Endodermal cell (in vitro differentiated cells): ENCODE measurements around the gene FARP2. TPM values are rescaled to one million over a fixed set of nuclear protein-coding genes. Genes with fewer than 3 reads are reported as not detected.

Experiments used
- DNase-seq: peaks from one replicate; pipeline ENCODE4 v3.0.0-alpha.2; 2017
- H3K27ac ChIP-seq: 2 replicates; pipeline ENCODE4 v1.5.1; 2013; ENCODE audit warnings: mild to moderate bottlenecking, low read depth, low read length, moderate library complexity
- H3K27me3 ChIP-seq: 2 replicates; pipeline ENCODE4 v1.6.1; 2013; ENCODE audit warnings: mild to moderate bottlenecking, low read length, moderate library complexity; ENCODE audit not compliant: insufficient read depth, control insufficient read depth, poor library complexity, severe bottlenecking
- H3K36me3 ChIP-seq: 2 replicates; pipeline ENCODE4 v1.7.0; 2013; ENCODE audit warnings: mild to moderate bottlenecking, low read length, moderate library complexity; ENCODE audit not compliant: control insufficient read depth, insufficient read depth
- H3K4me1 ChIP-seq: one replicate; pipeline ENCODE4 v1.7.0; 2013; ENCODE audit warnings: low read length; ENCODE audit not compliant: control insufficient read depth, insufficient read depth
- H3K4me3 ChIP-seq: 2 replicates; pipeline ENCODE4 v1.5.1; 2013; ENCODE audit warnings: mild to moderate bottlenecking, low read length, moderate library complexity
- H3K9ac ChIP-seq: 2 replicates; pipeline ENCODE4 v1.6.1; 2013; ENCODE audit warnings: mild to moderate bottlenecking, low read length, moderate library complexity; ENCODE audit not compliant: poor library complexity, severe bottlenecking; ENCODE audit errors: extremely low read depth
- H3K9me3 ChIP-seq: 2 replicates; pipeline ENCODE4 v1.6.1; 2013; ENCODE audit warnings: mild to moderate bottlenecking, low read length, moderate library complexity; ENCODE audit not compliant: control insufficient read depth
- H3K27ac Mint-ChIP-seq: 2 replicates; pipeline ENCODE4 v1.8.0; 2020; ENCODE audit warnings: mixed read lengths
- H3K27me3 Mint-ChIP-seq: 2 replicates; pipeline ENCODE4 v1.8.0; 2021; ENCODE audit warnings: mild to moderate bottlenecking, mixed read lengths; ENCODE audit not compliant: insufficient read depth
- H3K36me3 Mint-ChIP-seq: 2 replicates; pipeline ENCODE4 v1.8.0; 2020; ENCODE audit warnings: low read depth, mixed read lengths
- H3K4me1 Mint-ChIP-seq: 2 replicates; pipeline ENCODE4 v1.8.0; 2020; ENCODE audit warnings: mixed read lengths
- H3K4me3 Mint-ChIP-seq: 2 replicates; pipeline ENCODE4 v1.8.0; 2020; ENCODE audit warnings: mild to moderate bottlenecking, moderate library complexity, mixed read lengths
- H3K9me3 Mint-ChIP-seq: 2 replicates; pipeline ENCODE4 v1.8.0; 2020; ENCODE audit warnings: mild to moderate bottlenecking, mixed read lengths
- WGBS, 2 experiments: methylation state at CpG; one replicate each; pipeline versions ENCODE4 v1.1.5 to v1.1.7; 2013; ENCODE audit warnings: missing lambda C conversion rate in 2 of 2, mixed read lengths in 1 of 2; ENCODE audit not compliant: insufficient coverage in 1 of 2, insufficient read length in 1 of 2; 5-methylcytosine and 5-hydroxymethylcytosine counted together
- total RNA-seq, 2 donors: library from RNA; stranded (reverse); fragmentation: NEBNext Ultra II Directional in 1 of 2; extraction: Animal tissue kit (Norgen Biotek cat#: 25700) in 1 of 2; gene quantifications; 2 replicates in 1 of 2; 3 replicates in 1 of 2; pipeline ENCODE4 v1.2.1, GENCODE V29; 2021
- TF ChIP-seq, protein P1 (sequence below): fragments of 200-600 bp; sonication (generic); conservative IDR thresholded peaks from 2 replicates; pipeline ENCODE4 v1.5.0; 2021; ENCODE audit warnings: antibody characterized with exemption, mild to moderate bottlenecking

Gene FARP2
- total RNA-seq, 2 donors from 2014 or later = 36.4 to 51.4 TPM

- no peaks in the 10 kb centered on the region for H3K9me3 Mint-ChIP-seq
- peaks cover 11% of the 10 kb centered on the region for H3K36me3 Mint-ChIP-seq
- Histone ChIP-seq H3K4me3 (no peak overlapping the region), H3K9me3 (no peaks in the 10 kb centered on the region), H3K27me3 (no peaks in the 10 kb centered on the region), H3K27ac (no peak overlapping the region), H3K9ac (no peak overlapping the region), H3K4me1 (peaks cover 11% of the 10 kb centered on the region), H3K36me3 (peaks cover 13% of the 10 kb centered on the region)
- H3K27me3 Mint-ChIP-seq = no peaks in the 10 kb centered on the region
- DNase-seq = no peak
- no peak overlapping the region for H3K27ac Mint-ChIP-seq
- peaks cover 30% of the 10 kb centered on the region for H3K4me1 Mint-ChIP-seq
- no peak overlapping the region for H3K4me3 Mint-ChIP-seq
- 94 to 96% methylated on average over 3 to 5 of the region's 5 CpGs for WGBS, 2 experiments
- TF ChIP-seq, protein P1, sequence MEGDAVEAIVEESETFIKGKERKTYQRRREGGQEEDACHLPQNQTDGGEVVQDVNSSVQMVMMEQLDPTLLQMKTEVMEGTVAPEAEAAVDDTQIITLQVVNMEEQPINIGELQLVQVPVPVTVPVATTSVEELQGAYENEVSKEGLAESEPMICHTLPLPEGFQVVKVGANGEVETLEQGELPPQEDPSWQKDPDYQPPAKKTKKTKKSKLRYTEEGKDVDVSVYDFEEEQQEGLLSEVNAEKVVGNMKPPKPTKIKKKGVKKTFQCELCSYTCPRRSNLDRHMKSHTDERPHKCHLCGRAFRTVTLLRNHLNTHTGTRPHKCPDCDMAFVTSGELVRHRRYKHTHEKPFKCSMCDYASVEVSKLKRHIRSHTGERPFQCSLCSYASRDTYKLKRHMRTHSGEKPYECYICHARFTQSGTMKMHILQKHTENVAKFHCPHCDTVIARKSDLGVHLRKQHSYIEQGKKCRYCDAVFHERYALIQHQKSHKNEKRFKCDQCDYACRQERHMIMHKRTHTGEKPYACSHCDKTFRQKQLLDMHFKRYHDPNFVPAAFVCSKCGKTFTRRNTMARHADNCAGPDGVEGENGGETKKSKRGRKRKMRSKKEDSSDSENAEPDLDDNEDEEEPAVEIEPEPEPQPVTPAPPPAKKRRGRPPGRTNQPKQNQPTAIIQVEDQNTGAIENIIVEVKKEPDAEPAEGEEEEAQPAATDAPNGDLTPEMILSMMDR = no peak
Observed at GRCh38 chr2:241358470-241358869, 2.4 kb downstream of the FARP2 start.

DNA sequence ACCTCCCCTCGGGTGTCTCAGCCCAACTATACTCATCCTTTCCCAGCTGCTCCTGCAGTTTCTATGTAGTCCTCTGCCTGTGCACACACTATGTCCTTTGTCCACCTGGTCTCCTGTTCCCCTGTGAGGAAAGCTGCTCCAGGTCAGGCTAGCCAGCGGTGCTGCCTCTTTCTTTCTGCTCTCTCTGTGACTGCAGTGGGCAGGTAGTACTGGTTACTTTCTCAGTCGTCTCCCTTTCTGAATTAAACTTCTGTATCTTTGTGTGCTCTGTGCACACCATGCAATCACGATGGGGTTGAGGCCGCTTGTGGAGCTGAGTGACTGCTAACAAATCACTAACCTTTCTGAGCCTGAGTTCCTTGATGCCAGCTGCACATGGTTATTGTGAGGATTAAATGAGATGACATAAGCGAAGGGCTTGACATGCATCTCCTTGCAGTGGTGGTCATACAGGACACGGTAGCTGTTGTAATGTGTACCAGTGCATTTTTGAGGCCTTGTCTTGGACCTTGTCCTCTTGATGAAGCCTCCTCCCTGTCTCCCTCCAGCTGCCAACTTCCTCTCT, 3.5 kb downstream of the FARP2 start:
- H3K4me3 ChIP-seq = no peak overlapping the region
- DNase-seq = no peak
- Mint-ChIP-seq H3K4me3 (no peak overlapping the region), H3K27me3 (no peaks in the 10 kb centered on the region), H3K27ac (peak overlapping the region; percentile 26), H3K9me3 (no peaks in the 10 kb centered on the region), H3K36me3 (peaks cover 8% of the 10 kb centered on the region), H3K4me1 (peaks cover 23% of the 10 kb centered on the region)
- H3K9ac ChIP-seq = no peak overlapping the region
- H3K4me1 ChIP-seq = peaks cover 5% of the 10 kb centered on the region
- 94 to 96% methylated on average over 7 of the region's 7 CpGs for whole genome bisulfite sequencing, 2 experiments
- no peak overlapping the region for H3K27ac ChIP-seq
- H3K36me3 ChIP-seq = peaks cover 10% of the 10 kb centered on the region
- H3K27me3 ChIP-seq = no peaks in the 10 kb centered on the region
- TF ChIP-seq, protein P1 = no peak
- no peaks in the 10 kb centered on the region for H3K9me3 ChIP-seq

DNA sequence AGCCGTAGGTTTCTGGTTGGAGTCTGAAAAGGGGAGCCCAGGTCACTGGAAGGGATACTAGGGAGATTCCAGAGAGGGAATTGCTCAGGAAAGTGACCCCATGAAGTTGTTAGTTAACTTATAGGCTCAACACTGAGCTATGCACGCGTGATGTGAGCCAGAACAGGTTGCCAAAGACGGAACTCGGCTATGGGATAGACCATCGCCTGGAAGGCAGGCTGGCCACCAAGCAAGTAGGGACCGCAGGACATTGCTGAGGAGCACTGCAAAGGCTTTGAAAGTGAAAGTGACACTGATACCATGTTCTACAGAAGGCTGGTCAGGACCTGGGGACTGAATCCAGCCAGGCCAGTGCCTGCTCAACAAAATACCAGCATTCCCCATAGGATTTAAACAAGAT, 7.3 kb downstream of the FARP2 start:
- no peaks in the 10 kb centered on the region for H3K27me3 ChIP-seq
- Mint-ChIP-seq H3K36me3 (peaks cover 4% of the 10 kb centered on the region), H3K9me3 (no peaks in the 10 kb centered on the region), H3K4me1 (peaks cover 9% of the 10 kb centered on the region), H3K4me3 (no peak overlapping the region), H3K27me3 (no peaks in the 10 kb centered on the region), H3K27ac (no peak overlapping the region)
- 94 to 95% methylated on average over 6 to 7 of the region's 7 CpGs for WGBS, 2 experiments
- H3K9ac ChIP-seq = no peak overlapping the region
- DNase-seq = no peak
- no peaks in the 10 kb centered on the region for H3K4me1 ChIP-seq
- H3K36me3 ChIP-seq = peaks cover 16% of the 10 kb centered on the region
- TF ChIP-seq, protein P1 = no peak
- H3K27ac ChIP-seq = no peak overlapping the region
- no peaks in the 10 kb centered on the region for H3K9me3 ChIP-seq
- no peak overlapping the region for H3K4me3 ChIP-seq
